Measurements from ENCODE around the gene UNC45A.

UNC45A gene

GRCh38 chr15:90959894-90960293 lies 24.8 kb downstream of the UNC45A start:
- H3K36me3 ChIP-seq (ENCODE audit: control insufficient read depth, insufficient read depth, low read length), result no peaks in the 10 kb centered on the region
- H3K4me1 ChIP-seq, result peaks cover 2% of the 10 kb centered on the region
- no peak overlapping the region for H2AFZ ChIP-seq
- TF ChIP-seq, protein P1, sequence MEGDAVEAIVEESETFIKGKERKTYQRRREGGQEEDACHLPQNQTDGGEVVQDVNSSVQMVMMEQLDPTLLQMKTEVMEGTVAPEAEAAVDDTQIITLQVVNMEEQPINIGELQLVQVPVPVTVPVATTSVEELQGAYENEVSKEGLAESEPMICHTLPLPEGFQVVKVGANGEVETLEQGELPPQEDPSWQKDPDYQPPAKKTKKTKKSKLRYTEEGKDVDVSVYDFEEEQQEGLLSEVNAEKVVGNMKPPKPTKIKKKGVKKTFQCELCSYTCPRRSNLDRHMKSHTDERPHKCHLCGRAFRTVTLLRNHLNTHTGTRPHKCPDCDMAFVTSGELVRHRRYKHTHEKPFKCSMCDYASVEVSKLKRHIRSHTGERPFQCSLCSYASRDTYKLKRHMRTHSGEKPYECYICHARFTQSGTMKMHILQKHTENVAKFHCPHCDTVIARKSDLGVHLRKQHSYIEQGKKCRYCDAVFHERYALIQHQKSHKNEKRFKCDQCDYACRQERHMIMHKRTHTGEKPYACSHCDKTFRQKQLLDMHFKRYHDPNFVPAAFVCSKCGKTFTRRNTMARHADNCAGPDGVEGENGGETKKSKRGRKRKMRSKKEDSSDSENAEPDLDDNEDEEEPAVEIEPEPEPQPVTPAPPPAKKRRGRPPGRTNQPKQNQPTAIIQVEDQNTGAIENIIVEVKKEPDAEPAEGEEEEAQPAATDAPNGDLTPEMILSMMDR (IDR thresholded peaks at IDR 0.05), result no peak
- no peak overlapping the region for H3K4me3 ChIP-seq (ENCODE audit: low read depth, low read length)
- H3K9me3 ChIP-seq (ENCODE audit: control insufficient read depth, low read length), result no peaks in the 10 kb centered on the region
- no peak overlapping the region for H3K4me2 ChIP-seq (ENCODE audit: low read length)
- no peak overlapping the region for H3K27ac ChIP-seq
- H3K79me2 ChIP-seq, result no peaks in the 10 kb centered on the region
- no peak overlapping the region for H3K9ac ChIP-seq
- no peaks in the 10 kb centered on the region for H3K27me3 ChIP-seq (ENCODE audit: control insufficient read depth, insufficient read depth, low read length)

DNA sequence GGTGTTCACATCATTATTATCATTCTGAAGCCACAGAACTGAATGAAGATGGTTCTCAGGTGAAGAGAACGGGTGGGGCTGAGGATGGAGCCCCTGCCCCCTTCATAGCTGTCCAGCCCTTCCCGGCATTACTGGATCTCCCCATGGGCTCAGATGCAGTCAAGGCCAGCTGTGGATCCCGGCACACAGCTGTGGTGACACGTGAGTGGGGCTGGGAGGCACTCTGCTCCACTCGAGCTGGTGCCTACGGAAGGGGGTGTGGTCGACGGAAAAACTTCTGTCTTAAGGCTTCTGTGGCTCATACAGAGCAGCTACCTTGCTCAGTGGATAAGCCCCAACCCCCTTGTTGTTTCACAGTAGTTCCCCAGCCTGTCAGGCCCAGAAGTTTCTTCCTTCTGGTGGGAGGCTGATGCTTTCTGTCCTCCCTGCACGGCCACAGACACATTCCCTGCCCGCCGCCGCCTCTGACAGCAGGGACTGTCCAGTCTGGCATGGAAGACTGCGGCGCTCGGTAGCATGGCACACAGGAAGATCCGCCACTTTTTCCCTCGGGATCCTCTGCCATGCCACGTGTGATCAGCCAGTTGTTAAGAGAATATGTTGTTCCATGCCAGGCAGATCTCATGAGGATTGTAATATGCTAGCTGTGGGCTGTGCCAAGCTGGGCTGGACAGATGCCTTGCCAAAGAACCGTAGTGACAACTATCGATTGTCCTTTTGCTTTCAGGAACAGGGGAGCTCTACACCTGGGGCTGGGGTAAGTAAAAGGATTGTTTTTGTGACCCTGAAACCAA lies 25.4 kb downstream of the UNC45A start:
- Histone ChIP-seq H3K9me3 (ENCODE audit: control insufficient read depth, low read length) (no peaks in the 10 kb centered on the region), H3K9ac (no peak overlapping the region), H3K27me3 (ENCODE audit: control insufficient read depth, insufficient read depth, low read length) (no peaks in the 10 kb centered on the region), H3K4me2 (ENCODE audit: low read length) (no peak overlapping the region), H3K4me3 (ENCODE audit: low read depth, low read length) (no peak overlapping the region), H3K4me1 (peaks cover 2% of the 10 kb centered on the region), H2AFZ (no peak overlapping the region), H3K36me3 (ENCODE audit: control insufficient read depth, insufficient read depth, low read length) (no peaks in the 10 kb centered on the region), H3K27ac (no peak overlapping the region), H3K79me2 (no peaks in the 10 kb centered on the region)
- TF ChIP-seq, protein P1 (IDR thresholded peaks at IDR 0.05), result no peak

- Histone ChIP-seq H3K27me3 (ENCODE audit: control insufficient read depth, insufficient read depth, low read length) (no peaks in the 10 kb centered on the region), H3K9me3 (ENCODE audit: control insufficient read depth, low read length) (no peaks in the 10 kb centered on the region), H3K27ac (no peak overlapping the region), H3K9ac (no peak overlapping the region), H3K36me3 (ENCODE audit: control insufficient read depth, insufficient read depth, low read length) (no peaks in the 10 kb centered on the region), H3K79me2 (no peaks in the 10 kb centered on the region), H3K4me3 (ENCODE audit: low read depth, low read length) (no peak overlapping the region), H3K4me2 (ENCODE audit: low read length) (no peak overlapping the region), H3K4me1 (peaks cover 2% of the 10 kb centered on the region), H2AFZ (no peak overlapping the region)
- TF ChIP-seq, protein P1 (IDR thresholded peaks at IDR 0.05), result no peak
Measured at GRCh38 chr15:90962021-90962420, 26.9 kb downstream of the UNC45A start.

DNA sequence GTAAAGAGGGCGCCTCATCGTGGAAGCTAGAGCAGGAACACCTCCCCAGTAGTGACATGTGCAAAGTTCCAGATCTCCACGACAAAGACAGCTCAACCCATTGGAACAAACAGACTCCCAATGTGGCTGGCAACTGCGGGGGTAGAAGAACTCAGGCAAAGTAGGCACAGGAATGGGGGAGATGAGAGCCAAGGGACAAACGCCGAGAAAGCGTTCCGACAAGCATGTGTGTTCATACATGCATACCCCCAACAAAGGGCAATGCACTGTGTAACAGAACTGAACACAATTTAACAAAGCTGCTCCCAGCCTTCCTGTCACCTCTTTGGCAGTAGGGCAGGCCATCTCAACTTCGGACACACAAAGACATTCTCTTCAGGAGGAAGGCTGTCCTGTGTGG lies 31.2 kb downstream of the UNC45A start:
- no peaks in the 10 kb centered on the region for H3K36me3 ChIP-seq (ENCODE audit: control insufficient read depth, insufficient read depth, low read length)
- H3K27me3 ChIP-seq (ENCODE audit: control insufficient read depth, insufficient read depth, low read length), result no peaks in the 10 kb centered on the region

More for the DNA sequence above, 31.2 kb downstream of the UNC45A start:
- H2AFZ ChIP-seq, result no peak overlapping the region
- TF ChIP-seq, protein P1 (IDR thresholded peaks at IDR 0.05), result no peak
- no peak overlapping the region for H3K27ac ChIP-seq
- H3K9ac ChIP-seq, result no peak overlapping the region
- no peaks in the 10 kb centered on the region for H3K79me2 ChIP-seq
- H3K4me2 ChIP-seq (ENCODE audit: low read length), result no peak overlapping the region
- no peaks in the 10 kb centered on the region for H3K9me3 ChIP-seq (ENCODE audit: control insufficient read depth, low read length)
- no peaks in the 10 kb centered on the region for H3K4me1 ChIP-seq
- H3K4me3 ChIP-seq (ENCODE audit: low read depth, low read length), result no peak overlapping the region
